GM12801 (cell line): ENCODE measurements around the gene ZFP3.

Experiments
- CTCF ChIP-seq: IDR thresholded peaks from one replicate; pipeline ENCODE4 v1.5.1; 2011; ENCODE audit warnings: control low read depth; ENCODE audit not compliant: insufficient read length; ENCODE audit errors: extremely low read depth

Gene ZFP3

GRCh38 chr17:5128905-5129535, 50.8 kb downstream of the ZFP3 start:
- no peak for TF ChIP-seq CTCF

- no peak for TF ChIP-seq CTCF
These were observed 53.0 kb downstream of the ZFP3 start for GRCh38 chr17:5131146-5131715.

GRCh38 chr17:5133311-5133710, 55.0 kb downstream of the ZFP3 start:
- no peak for TF ChIP-seq CTCF

GRCh38 chr17:5135726-5136579, 57.7 kb downstream of the ZFP3 start:
- TF ChIP-seq CTCF = no peak

GRCh38 chr17:5138616-5139457, 60.6 kb downstream of the ZFP3 start:
- no peak for TF ChIP-seq CTCF

- no peak for TF ChIP-seq CTCF
These were observed 61.1 kb downstream of the ZFP3 start for GRCh38 chr17:5139458-5139732.
